PC-3 (cell line): ENCODE measurements around the gene ACO2.

Experiments
- CTCF ChIP-seq: fragments of 300-600 bp; sonication (generic); conservative IDR thresholded peaks from 2 replicates; pipeline ENCODE4 v1.5.1; 2017; ENCODE audit warnings: antibody characterized with exemption, low read depth, mild to moderate bottlenecking, low read length
- EZH2 ChIP-seq: fragments of 300-600 bp; sonication (generic); IDR thresholded peaks from one replicate; pipeline ENCODE4 v1.6.1; 2017; ENCODE audit warnings: antibody characterized with exemption, mild to moderate bottlenecking, low read length; ENCODE audit not compliant: unreplicated experiment
- EZH2phosphoT487 ChIP-seq: fragments of 300-600 bp; sonication (generic); IDR thresholded peaks from 2 replicates; pipeline ENCODE4 v1.6.1; 2018; ENCODE audit warnings: mild to moderate bottlenecking, antibody characterized with exemption, low read length, borderline replicate concordance

DNA sequence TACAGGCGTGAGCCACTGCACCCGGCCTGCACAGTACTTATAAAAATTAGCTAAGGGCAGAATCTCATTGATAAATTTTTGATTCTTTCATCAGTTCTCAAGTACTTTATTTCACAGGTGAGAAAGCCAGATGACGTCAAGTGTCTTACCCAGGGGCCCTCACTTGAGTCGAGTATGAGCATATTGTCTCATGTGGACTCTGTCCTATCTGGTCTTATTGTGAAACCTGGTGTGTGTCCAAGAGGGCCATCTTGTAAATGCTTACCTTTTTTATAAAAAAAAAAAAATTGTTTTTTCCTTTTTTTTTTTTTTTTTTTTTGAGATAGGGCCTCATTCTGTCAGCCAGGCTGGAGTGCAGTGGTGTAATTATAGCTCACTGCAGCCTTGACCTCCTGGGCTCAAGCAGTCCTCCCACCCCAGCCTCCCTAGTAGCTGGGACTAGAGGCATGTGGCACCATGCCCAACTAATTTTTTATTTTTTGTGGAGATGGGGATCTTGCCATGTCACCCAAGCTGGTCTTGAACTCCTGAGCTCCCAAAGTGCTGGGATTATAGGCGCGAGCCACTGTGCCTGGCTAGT lies 6.0 kb downstream of the ACO2 start:
- TF ChIP-seq EZH2phosphoT487 (no peak), CTCF (no peak), EZH2 (no peak)
